Stomach (tissue), 9 donors: ENCODE results near the gene TOR3A. TPM values are rescaled to one million over a fixed set of nuclear protein-coding genes. Genes with fewer than 3 reads are reported as not detected.

Source experiments
- DNase-seq, 2 donors: peaks; one replicate each; pipeline versions ENCODE4 v3.0.0 to v3.0.0-alpha.2; 2013 to 2019
- H3K27ac ChIP-seq, 5 donors: fragments of 200-600 bp in 4 of 5; sonication (generic) in 4 of 5; one replicate each; pipeline ENCODE4 v1.5.1; 2013 to 2019; ENCODE audit warnings: mild to moderate bottlenecking in 1 of 5, moderate library complexity in 1 of 5
- H3K27me3 ChIP-seq, 3 donors: fragments of 200-600 bp; sonication (generic); one replicate each; pipeline ENCODE4 v1.5.1; 2017 to 2019; ENCODE audit warnings: mixed run types in 1 of 3
- H3K36me3 ChIP-seq, 4 donors: fragments of 200-600 bp; sonication (generic); 1 replicate in 3 of 4; 2 replicates in 1 of 4; pipeline ENCODE4 v1.5.1; 2016 to 2019
- H3K4me1 ChIP-seq, 4 donors: fragments of 200-600 bp; sonication (generic); one replicate each; pipeline ENCODE4 v1.5.1; 2016 to 2019
- H3K4me3 ChIP-seq, 4 donors: fragments of 200-600 bp; sonication (generic) in 3 of 4; one replicate each; pipeline ENCODE4 v1.5.1; 2016 to 2019; ENCODE audit warnings: mild to moderate bottlenecking in 1 of 4
- H3K9me3 ChIP-seq, 4 donors: fragments of 200-600 bp; sonication (generic); one replicate each; pipeline ENCODE4 v1.5.1; 2016 to 2019
- EP300 ChIP-seq: sonication (generic); formaldehyde crosslinking; IDR thresholded peaks from one replicate; pipeline ENCODE4 v1.6.1; 2017; ENCODE audit warnings: antibody characterized with exemption
- POLR2A ChIP-seq, 4 donors: fragments of 450-650 bp; IDR thresholded peaks; one replicate each; pipeline ENCODE4 v1.6.1; 2016; ENCODE audit warnings: antibody characterized with exemption in 4 of 4, control low read depth in 2 of 4, mild to moderate bottlenecking in 1 of 4, moderate library complexity in 1 of 4
- POLR2AphosphoS5 ChIP-seq, 3 donors: sonication (generic); formaldehyde crosslinking; IDR thresholded peaks; one replicate each; pipeline ENCODE4 v1.6.1; 2016; ENCODE audit warnings: antibody characterized with exemption in 3 of 3
- WGBS, 5 donors: extraction: QIAGEN DNeasy Blood & Tissue Kit in 3 of 5; methylation state at CpG; one replicate each; pipeline versions ENCODE4 v1.1.5 to v1.1.7; 2013 to 2018; 5-methylcytosine and 5-hydroxymethylcytosine counted together
- intact Hi-C: fragments of 100-400 bp; cut with DNase I; formaldehyde crosslinking; loops from one replicate; pipeline ENCODE4 v1.15.1; 2023; ENCODE audit warnings: low total_unique reads
- polyA plus RNA-seq, 3 donors: library from polyadenylated mRNA; stranded (reverse); fragments of 200-250 nt; gene quantifications; one replicate each; pipeline ENCODE4 v1.2.3, GENCODE V29; 2013
- total RNA-seq, 5 donors: library from RNA; depleted of rRNA; stranded (reverse); fragments of >200 nt; gene quantifications; one replicate each; pipeline versions ENCODE4 v1.1.0 to v1.2.3, GENCODE V29; 2014 to 2016
- TF ChIP-seq, protein P1 (sequence below), 7 experiments: fragments of 450-650 bp in 4 of 7; fragments of 200-600 bp in 3 of 7; sonication (generic) in 3 of 7; IDR thresholded peaks; one replicate each; pipeline ENCODE4 v1.5.1; 2016 to 2019; ENCODE audit warnings: antibody characterized with exemption in 7 of 7, control low read depth in 2 of 7, mild to moderate bottlenecking in 1 of 7
- donor health status: healthy with polysubstance abuse.
- donor health status: Bipolar disorder and iron deficiency.
- donor health status: healthy.

Gene TOR3A
- total and polyA plus RNA-seq, 8 donors, result 5.3 to 285 (median 15.6) TPM

DNA sequence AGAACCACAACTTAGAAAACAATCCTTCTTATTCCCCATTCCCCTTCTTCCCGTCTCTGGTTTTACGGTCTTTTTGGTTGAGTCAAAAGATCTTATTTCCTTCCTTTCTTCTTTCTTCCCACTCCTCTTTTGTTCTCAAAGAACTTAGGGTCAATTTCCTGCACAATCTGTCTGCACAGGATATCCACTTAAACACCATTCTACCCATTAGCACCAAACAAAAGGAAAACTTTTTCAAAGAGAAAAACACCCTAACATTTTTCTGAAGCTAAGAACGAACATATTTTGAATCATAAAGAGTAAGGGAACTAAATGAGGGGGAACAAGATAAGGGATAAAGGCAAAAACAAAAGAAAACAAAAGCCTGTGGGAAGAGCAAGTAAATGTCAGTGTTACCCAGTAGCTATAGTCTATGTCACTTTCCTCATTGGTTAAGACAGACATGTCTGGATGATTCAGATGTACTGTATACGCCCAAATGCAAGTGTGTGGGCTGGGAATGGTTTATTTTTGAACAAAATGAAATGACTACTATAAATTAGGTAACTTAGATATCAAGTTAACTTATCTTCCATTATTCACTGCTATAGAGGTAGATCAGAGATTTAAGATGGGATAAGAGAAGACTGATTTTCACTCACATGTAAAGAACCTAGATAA is 59.9 kb downstream of the TOR3A start:
- intact Hi-C loops, result no loop called here
- Histone ChIP-seq H3K4me1 (peaks cover 4 to 32% (median 15%) of the 10 kb centered on the region in 4 donors), H3K36me3 (no peaks in the 10 kb centered on the region), H3K27me3 (no peaks in the 10 kb centered on the region), H3K27ac (peak overlapping the region in 4 of 5 donors; percentile 52 to 60 (median 55)), H3K4me3 (peak overlapping the region in 2 of 4 donors; percentile 7 to 24), H3K9me3 (no peaks in the 10 kb centered on the region)
- WGBS, 5 donors, result 68 to 78% (median 72%) methylated on average over 4 of the region's 4 CpGs
- DNase-seq, result no peak
- TF ChIP-seq POLR2A (IDR thresholded peaks at IDR 0.05) (no peak), POLR2AphosphoS5 (IDR thresholded peaks at IDR 0.05) (no peak), EP300 (no peak)
- TF ChIP-seq, protein P1, sequence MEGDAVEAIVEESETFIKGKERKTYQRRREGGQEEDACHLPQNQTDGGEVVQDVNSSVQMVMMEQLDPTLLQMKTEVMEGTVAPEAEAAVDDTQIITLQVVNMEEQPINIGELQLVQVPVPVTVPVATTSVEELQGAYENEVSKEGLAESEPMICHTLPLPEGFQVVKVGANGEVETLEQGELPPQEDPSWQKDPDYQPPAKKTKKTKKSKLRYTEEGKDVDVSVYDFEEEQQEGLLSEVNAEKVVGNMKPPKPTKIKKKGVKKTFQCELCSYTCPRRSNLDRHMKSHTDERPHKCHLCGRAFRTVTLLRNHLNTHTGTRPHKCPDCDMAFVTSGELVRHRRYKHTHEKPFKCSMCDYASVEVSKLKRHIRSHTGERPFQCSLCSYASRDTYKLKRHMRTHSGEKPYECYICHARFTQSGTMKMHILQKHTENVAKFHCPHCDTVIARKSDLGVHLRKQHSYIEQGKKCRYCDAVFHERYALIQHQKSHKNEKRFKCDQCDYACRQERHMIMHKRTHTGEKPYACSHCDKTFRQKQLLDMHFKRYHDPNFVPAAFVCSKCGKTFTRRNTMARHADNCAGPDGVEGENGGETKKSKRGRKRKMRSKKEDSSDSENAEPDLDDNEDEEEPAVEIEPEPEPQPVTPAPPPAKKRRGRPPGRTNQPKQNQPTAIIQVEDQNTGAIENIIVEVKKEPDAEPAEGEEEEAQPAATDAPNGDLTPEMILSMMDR (IDR thresholded peaks at IDR 0.05), result no peak

DNA sequence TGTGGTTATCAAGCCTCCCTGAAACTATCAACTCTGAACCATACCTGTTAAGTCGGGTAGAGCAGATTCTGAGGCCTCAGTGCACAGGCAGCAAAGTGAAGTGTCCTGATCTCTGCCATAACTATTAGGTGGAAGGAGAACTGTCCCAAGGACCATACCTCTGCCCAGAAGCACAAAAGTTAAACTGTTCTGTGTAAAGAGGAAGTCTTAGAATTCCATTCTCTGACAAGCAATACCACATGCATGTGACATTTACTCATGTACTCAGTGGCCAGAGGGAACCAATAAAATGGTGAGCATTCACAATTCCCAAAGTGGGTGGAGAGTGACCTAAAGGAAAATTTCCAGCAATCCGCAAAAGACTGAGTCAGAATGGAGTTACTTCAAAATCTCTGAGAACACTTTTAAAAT is 61.0 kb downstream of the TOR3A start:
- intact Hi-C loops, result no loop called here
- no peaks in the 10 kb centered on the region for H3K9me3 ChIP-seq
- TF ChIP-seq, protein P1 (IDR thresholded peaks at IDR 0.05), result no peak
- TF ChIP-seq EP300 (no peak), POLR2AphosphoS5 (IDR thresholded peaks at IDR 0.05) (peak in 2 of 3 donors; percentile 55 to 74), POLR2A (IDR thresholded peaks at IDR 0.05) (no peak)
- peak overlapping the region in 4 of 5 donors; percentile 53 to 73 (median 58) for H3K27ac ChIP-seq
- peak in 1 of 2 donors; percentile 37 for DNase-seq
- peak overlapping the region in 2 of 4 donors; percentile 9 to 24 for H3K4me3 ChIP-seq
- H3K4me1 ChIP-seq, result peaks cover 0 to 28% (median 8%) of the 10 kb centered on the region in 4 donors
- H3K27me3 ChIP-seq, result no peaks in the 10 kb centered on the region
- peaks cover 0 to 2% (median 0%) of the 10 kb centered on the region in 4 donors for H3K36me3 ChIP-seq
- 71 to 84% (median 82%) methylated on average over 2 of the region's 2 CpGs for WGBS, 5 donors

DNA sequence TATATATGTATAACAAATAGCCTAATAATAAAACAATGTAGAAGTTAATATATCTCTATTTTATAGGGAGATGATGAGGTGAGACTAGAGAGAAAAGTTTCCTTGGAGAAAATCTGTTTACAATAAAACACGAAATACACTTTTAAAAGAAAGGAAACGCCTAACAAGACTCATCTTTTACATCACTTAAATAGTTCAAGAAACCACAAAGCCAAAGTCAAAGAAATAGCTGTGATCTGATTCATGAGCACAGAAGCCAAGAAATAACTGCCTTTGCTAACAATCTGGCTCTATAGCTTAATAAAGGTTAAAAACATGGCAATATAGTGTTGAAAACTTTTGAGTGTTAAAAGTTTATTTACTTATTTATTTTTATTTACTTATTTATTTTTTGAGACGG is 61.5 kb downstream of the TOR3A start:
- 54 to 83% (median 70%) methylated on average over 3 of the region's 3 CpGs for WGBS, 5 donors
- Histone ChIP-seq H3K9me3 (no peaks in the 10 kb centered on the region), H3K27ac (peak overlapping the region in 4 of 5 donors; percentile 53 to 73 (median 58)), H3K4me3 (no peak overlapping the region), H3K27me3 (no peaks in the 10 kb centered on the region), H3K4me1 (peaks cover 0 to 25% (median 6%) of the 10 kb centered on the region in 4 donors), H3K36me3 (peaks cover 0 to 6% (median 1%) of the 10 kb centered on the region in 4 donors)
- DNase-seq, result no peak
- intact Hi-C loops, result no loop called here
- no peak for TF ChIP-seq POLR2AphosphoS5 (IDR thresholded peaks at IDR 0.05)

DNA sequence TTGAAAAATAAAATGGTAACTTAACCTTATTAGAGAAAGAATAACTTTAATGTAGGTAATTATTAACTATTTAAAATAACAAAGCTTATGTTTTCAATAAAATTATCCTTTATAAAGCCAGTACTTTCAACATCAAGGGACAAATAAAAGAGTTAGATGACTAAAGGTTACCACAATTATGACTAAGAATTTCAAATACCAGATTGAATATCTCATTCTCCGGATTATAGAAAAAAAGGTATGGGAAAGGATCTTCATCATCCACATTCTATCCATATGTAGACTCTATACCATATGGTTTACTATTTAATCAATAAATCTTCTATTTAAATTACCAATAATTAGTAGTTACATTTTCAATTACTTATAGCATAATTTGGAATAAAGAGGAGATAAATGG is 62.8 kb downstream of the TOR3A start:
- intact Hi-C loops, result no loop called here
- no peak for DNase-seq
- H3K36me3 ChIP-seq, result peaks cover 0 to 9% (median 2%) of the 10 kb centered on the region in 4 donors

More for the DNA sequence above, 62.8 kb downstream of the TOR3A start:
- Histone ChIP-seq H3K9me3 (no peaks in the 10 kb centered on the region), H3K4me1 (peaks cover 0 to 21% (median 5%) of the 10 kb centered on the region in 4 donors), H3K4me3 (no peak overlapping the region), H3K27ac (no peak overlapping the region), H3K27me3 (no peaks in the 10 kb centered on the region)
- TF ChIP-seq EP300 (no peak), POLR2A (IDR thresholded peaks at IDR 0.05) (no peak), POLR2AphosphoS5 (IDR thresholded peaks at IDR 0.05) (no peak)
- TF ChIP-seq, protein P1 (IDR thresholded peaks at IDR 0.05), result no peak
- WGBS, 5 donors, result 86 to 90% (median 89%) methylated on average over 1 of the region's 1 CpG
